C4-2B (cell line): Measurements from ENCODE around the gene LDLRAD3.

Experiments used
- H3K27ac ChIP-seq: fragments of 450-650 bp; 2 replicates; pipeline ENCODE4 v1.5.1; 2017
- CTCF ChIP-seq: fragments of 450-650 bp; conservative IDR thresholded peaks from 2 replicates; pipeline ENCODE4 v1.5.1; 2017; ENCODE audit warnings: mild to moderate bottlenecking
- ZFX ChIP-seq: fragments of 450-650 bp; IDR thresholded peaks from 2 replicates; pipeline ENCODE4 v1.6.1; 2017

Gene LDLRAD3

GRCh38 chr11:36162883-36163434 lies 219.1 kb downstream of the LDLRAD3 start:
- TF ChIP-seq CTCF = no peak
- no peak for TF ChIP-seq ZFX
- H3K27ac ChIP-seq = no peak overlapping the region

GRCh38 chr11:36164506-36165250 lies 220.8 kb downstream of the LDLRAD3 start:
- peak overlapping the region; percentile 50; the same call in 1 of the 2 replicates for H3K27ac ChIP-seq
- TF ChIP-seq CTCF = no peak
- TF ChIP-seq ZFX = no peak

GRCh38 chr11:36165621-36166397 lies 221.9 kb downstream of the LDLRAD3 start:
- no peak overlapping the region for H3K27ac ChIP-seq
- TF ChIP-seq ZFX (no peak), CTCF (no peak)

- H3K27ac ChIP-seq = no peak overlapping the region
- TF ChIP-seq CTCF (no peak), ZFX (no peak)
Measured at GRCh38 chr11:36167073-36167472, 223.2 kb downstream of the LDLRAD3 start.

- no peak for TF ChIP-seq ZFX
- no peak for TF ChIP-seq CTCF
- H3K27ac ChIP-seq = no peak overlapping the region
Measured at GRCh38 chr11:36167729-36168128, 223.9 kb downstream of the LDLRAD3 start.

GRCh38 chr11:36177836-36178235 lies 234.0 kb downstream of the LDLRAD3 start:
- TF ChIP-seq CTCF (no peak), ZFX (no peak)
- H3K27ac ChIP-seq = no peak overlapping the region
